HG03095 (cell line): ENCODE measurements around the gene SLIT1.

ENCODE experiments used
- ATAC-seq: cut with Tn5 transposase; IDR thresholded peaks from one replicate; pipeline ENCODE4 v1.9.1; 2021; ENCODE audit warnings: moderate library complexity; ENCODE audit not compliant: unreplicated experiment

The SLIT1 gene

GRCh38 chr10:97140902-97141745, 44.6 kb downstream of the SLIT1 start:
- ATAC-seq, result no peak

DNA sequence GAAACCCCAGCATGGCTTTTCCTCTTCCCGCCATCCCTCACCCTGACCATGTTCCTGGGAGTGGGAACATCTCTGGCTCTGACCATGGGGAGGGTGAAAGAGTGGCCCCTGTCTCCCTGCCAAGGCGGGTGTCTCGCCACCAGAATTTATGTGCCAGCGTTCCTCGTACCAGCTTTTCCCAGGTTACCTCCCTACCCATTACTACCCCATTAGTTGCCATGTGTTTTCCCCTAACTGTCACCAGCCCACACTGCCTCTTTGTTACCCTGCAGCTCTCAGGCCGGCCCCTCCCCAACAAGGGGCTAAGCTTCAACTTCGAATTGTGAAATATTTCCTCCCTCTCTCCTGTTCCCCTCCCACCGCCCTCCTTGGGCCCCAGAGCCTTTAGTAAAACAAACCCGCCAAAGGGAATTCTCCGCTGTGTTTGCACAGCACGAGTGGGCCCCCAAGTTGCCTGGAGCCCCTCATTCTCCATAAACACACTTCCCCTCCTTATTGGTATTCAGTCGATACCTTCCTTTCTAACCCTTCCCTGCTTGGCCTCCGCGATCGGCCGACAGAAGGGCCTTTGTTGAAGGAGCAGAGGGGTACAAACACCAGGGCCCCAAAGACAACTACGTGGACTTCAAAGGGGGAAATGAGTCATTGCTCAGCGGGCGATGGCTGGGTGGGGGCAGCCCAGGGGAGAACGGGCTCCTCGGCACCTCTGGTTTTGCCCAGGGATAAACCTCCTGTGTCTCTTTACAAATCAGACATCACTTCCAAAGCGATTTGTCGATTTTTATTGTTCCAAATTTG, 45.5 kb downstream of the SLIT1 start:
- no peak for ATAC-seq

DNA sequence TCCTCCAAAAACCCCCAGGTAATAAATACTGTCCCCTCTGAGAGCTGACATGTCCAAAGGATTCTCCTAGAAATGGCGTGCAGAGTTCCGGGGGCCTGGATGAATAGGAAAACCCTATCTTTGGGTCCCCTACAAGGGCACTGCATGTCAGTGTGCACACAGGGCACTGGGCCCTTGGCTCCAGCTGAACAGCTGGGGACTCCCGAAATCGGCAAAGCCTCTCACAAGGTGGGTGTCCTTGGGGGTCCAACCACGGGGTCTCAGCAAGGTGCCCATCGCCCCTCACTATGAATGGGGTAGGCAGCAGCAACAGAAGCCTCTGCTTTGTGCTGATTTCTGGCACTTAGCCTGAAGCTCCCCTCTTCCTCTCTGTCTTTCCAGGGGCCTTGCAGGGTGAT, 46.1 kb downstream of the SLIT1 start:
- no peak for ATAC-seq

- ATAC-seq, result no peak
Measured at GRCh38 chr10:97138846-97139245, 46.9 kb downstream of the SLIT1 start.

DNA sequence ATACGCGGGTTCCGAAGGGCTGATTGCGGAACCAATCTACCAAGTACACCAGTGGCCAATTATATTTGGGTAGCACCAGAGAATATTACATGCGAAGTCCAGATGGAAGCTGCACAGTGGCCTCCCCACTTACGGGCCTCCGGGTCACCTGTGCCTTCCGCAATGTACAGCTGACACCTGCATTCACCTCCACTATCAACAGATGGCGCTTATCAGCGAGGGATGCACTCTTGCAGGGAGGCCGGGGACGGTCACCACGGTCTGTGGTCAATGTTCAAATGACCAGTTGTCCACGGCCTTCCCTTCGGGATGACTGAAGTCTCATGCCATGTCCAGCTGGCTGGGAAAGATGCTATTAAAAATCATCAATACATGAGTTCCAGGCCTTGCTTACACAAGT, 47.6 kb downstream of the SLIT1 start:
- no peak for ATAC-seq

DNA sequence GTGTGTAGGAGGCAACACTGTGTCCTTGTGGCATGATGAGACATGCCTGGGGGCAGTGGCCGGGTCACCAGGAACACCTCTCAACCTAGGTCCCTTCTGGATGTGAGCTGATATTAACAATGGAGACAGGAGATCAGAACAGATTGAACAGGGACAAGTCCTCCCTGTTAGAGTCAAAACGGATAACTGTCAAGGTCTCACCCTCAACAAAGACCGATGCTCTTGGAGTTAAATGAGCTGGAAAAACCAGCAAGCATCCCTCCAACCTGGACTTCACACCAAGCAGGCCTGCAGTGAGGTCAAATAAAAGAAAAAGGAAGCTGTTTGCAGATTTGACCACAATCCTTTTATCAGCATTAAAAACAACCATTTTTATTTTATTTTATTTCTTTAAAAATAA, 49.0 kb downstream of the SLIT1 start:
- no peak for ATAC-seq

GRCh38 chr10:97135464-97135863, 50.3 kb downstream of the SLIT1 start:
- ATAC-seq, result no peak

DNA sequence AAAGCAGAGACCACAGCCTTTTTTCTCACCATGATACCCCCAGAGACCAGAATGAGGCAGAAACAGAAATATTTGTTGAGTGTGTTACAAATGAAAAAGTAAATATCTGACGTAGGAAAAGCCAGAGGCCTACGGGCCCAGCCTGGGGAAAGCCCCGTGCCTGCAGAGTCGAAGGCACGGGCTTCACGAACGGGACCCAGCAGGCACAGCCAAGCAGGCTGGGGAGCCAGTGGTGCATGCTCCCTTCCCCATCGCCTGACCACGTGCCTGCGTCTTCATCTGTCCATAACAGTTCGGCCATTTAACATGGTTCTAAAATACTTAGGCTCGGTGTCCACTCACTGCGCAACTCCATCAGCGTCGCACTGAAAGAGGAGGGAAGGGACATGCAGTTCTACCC, 50.8 kb downstream of the SLIT1 start:
- ATAC-seq, result no peak

- ATAC-seq, result no peak
Measured at GRCh38 chr10:97134110-97134509, 51.6 kb downstream of the SLIT1 start.

GRCh38 chr10:97132273-97132672, 53.5 kb downstream of the SLIT1 start:
- ATAC-seq, result no peak

GRCh38 chr10:97131666-97132065, 54.1 kb downstream of the SLIT1 start:
- no peak for ATAC-seq

- no peak for ATAC-seq
Measured at GRCh38 chr10:97131181-97131628, 54.6 kb downstream of the SLIT1 start.

DNA sequence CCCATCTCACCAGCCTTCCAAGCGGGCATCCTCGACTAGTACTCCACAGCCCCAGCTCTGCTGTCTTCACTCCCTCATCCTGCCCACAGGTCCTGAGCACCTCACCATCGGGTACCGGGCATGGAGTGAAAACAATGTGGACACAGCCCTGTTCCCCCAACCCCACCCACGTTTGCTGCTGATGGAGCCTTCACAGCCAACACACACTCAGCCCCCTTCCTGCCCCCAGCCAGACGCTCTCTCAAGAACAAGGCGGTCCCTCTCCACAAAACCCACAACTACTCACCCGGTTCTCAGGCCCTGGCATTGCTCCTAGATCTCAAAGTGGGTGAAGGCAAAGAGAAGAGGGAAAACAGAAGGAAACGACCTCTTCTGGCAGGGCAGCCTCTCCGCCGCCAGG, 56.1 kb downstream of the SLIT1 start:
- no peak for ATAC-seq

GRCh38 chr10:97128516-97129154, 57.1 kb downstream of the SLIT1 start:
- no peak for ATAC-seq

DNA sequence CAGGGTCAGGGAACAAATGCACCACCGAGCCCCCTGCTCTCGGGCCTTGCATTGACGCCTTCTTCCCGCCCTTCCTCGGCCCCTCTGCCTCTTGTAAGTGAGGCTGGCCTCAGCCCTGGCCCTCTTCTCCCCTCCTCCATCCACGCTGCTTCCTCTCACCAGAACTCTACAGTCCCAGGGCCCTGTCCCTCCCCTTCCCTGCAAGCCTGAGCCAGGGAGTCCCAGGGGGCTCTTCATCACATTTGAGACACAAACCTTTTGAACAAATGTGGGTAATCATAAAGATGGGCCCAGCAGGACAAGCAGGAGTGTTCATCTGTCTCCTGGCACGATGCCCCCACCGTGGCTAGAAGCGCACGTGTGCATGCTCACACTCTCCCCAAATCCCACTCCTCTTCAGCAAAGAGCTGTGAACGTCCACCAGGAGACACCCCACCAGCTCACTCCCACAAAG, 57.7 kb downstream of the SLIT1 start:
- ATAC-seq, result no peak

DNA sequence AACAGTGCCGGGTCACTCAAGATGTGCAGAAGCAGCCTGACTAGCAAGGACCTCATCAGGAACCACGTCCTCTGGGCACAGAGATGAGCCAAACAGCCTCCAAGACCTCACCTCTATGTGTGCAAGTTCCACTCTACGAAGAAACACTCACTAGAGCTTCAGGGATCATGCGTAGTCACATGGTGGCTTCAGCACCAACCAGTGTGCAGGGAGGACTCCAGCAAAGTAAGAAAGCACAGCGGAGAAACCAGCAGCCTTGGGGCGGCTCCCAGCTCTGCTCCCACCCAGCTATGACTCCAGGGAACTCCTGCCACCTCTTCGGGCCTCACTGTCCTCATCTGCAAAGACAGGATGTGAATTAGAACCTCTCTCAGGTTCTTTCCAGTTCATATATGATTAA, 58.2 kb downstream of the SLIT1 start:
- ATAC-seq, result no peak

GRCh38 chr10:97124211-97124610, 61.5 kb downstream of the SLIT1 start:
- ATAC-seq, result no peak

GRCh38 chr10:97123765-97124164, 62.0 kb downstream of the SLIT1 start:
- no peak for ATAC-seq

DNA sequence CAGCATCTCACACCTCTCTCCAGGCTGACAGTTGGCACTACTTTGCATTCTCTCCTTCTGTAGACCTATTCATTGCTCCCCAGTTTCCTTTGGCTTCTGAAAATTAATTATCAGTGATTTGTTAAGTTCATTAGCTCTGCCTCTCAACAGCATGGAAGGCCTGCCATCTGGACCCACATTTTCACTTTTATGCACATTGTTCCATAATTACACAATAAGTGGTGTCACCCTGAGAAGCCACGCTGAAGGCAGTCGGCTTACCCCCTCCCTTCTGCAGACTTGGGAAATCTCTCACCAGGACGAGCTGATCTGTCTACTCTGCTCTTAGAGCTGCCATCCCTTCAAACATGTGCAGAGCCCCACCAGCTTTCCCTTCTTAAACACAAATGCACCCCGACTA, 64.7 kb downstream of the SLIT1 start:
- no peak for ATAC-seq

- ATAC-seq, result no peak
Measured at GRCh38 chr10:97120370-97120769, 65.4 kb downstream of the SLIT1 start.

DNA sequence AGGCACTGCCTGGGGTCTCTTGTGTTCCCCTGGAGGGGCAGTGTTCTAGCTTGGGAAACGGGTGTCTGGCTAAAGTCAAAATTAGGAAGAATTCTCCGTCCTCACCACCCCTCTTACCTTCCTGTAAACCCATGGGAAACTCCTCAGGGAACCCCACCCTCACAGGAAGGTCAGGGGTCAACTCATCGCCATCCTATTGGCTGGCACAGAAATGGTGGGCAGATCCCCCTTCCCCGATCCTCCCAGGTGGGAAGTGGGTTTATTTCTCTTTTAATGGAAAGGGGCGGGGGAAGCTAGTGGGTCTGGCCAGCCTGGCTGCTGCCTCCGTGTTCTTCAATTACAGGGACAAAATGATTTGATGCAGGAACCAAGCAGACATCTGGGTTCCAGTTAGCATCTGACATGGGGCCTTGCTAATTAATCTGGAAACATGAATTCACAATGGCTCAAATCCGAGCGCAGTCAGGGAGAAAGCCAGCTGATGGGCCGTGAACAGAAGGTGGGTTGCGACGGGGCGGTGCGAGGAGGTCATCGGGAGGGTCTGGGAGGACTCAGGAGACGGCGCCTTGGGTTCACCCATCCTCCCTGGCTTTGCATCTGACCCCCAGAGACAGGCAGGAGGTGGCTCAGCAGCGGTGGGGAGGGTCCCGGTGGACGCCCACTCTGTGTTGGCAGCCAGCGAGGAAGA, 66.6 kb downstream of the SLIT1 start:
- ATAC-seq, result no peak
